ENCODE data around the gene ZNF84. TPM values are rescaled to one million over a fixed set of nuclear protein-coding genes. Genes with fewer than 3 reads are reported as not detected.

Gene ZNF84
- polyA plus RNA-seq, 1 donor: 93.5 TPM

- no peak for DNase-seq
Observed at GRCh38 chr12:133107121-133107520, 69.8 kb downstream of the ZNF84 start.

DNA sequence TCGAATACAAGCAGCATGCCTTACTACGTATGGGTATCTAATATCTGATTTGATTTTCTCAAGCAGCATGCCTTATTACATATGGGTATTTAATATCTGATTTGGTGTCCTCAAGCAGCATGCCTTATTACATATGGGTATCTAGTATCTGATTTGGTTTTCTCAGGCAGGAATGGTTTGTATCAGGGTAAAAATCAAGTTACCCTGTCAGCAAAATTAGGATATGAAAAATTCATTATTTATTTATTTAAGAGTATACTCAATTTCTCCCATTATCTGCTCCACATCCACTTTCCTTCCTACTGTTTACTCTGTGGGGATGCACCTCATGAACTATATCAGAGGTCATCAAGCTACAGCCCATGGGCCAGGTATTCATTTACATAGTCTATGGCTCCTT lies 70.8 kb downstream of the ZNF84 start:
- no peak for DNase-seq

Other genes with a start within 250 kb of the ZNF84 start
- gene GOLGA3, start 208.6 kb upstream of the ZNF84 start, polyA plus RNA-seq (ENCODE audit: insufficient read length): 33.6 TPM
- gene CHFR, start 149.9 kb upstream of the ZNF84 start, polyA plus RNA-seq (ENCODE audit: insufficient read length): 31.6 TPM
- gene ZNF605, start 81.2 kb upstream of the ZNF84 start, polyA plus RNA-seq (ENCODE audit: insufficient read length): 36.4 TPM
- gene ZNF26, start 51.1 kb upstream of the ZNF84 start, polyA plus RNA-seq (ENCODE audit: insufficient read length): 17.7 TPM
- gene ZNF140, start 43.4 kb downstream of the ZNF84 start, polyA plus RNA-seq (ENCODE audit: insufficient read length): 49.0 TPM
- gene ZNF891, start 92.8 kb downstream of the ZNF84 start, polyA plus RNA-seq (ENCODE audit: insufficient read length): 9.1 TPM
- gene ZNF10, start 93.1 kb downstream of the ZNF84 start, polyA plus RNA-seq (ENCODE audit: insufficient read length): 33.1 TPM
- 39.9 TPM for gene ZNF268, start 144.0 kb downstream of the ZNF84 start, polyA plus RNA-seq (ENCODE audit: insufficient read length)
- not detected for gene ANHX, start 198.4 kb downstream of the ZNF84 start, polyA plus RNA-seq (ENCODE audit: insufficient read length)